ENCODE measurements around the gene TMEM271.

TMEM271 gene

GRCh38 chr4:578451-579443 lies 2.7 kb upstream of the TMEM271 start:
- no peaks in the 10 kb centered on the region for H3K36me3 ChIP-seq (ENCODE audit: insufficient read depth, low read length)
- H3K9ac ChIP-seq (ENCODE audit: low read depth, low read length), result no peak overlapping the region
- H3K4me1 ChIP-seq (ENCODE audit: insufficient read depth, low read length), result no peaks in the 10 kb centered on the region; the same call in 1 of the 2 replicates
- H3K9me3 ChIP-seq (ENCODE audit: control insufficient read depth, insufficient read depth, low read length), result 0 out of 2 replicates have a peak, but pooled peaks cover under 1% of the 10 kb centered on the region

- no peaks in the 10 kb centered on the region for H3K36me3 ChIP-seq (ENCODE audit: insufficient read depth, low read length)
- no peaks in the 10 kb centered on the region for H3K9me3 ChIP-seq (ENCODE audit: control insufficient read depth, insufficient read depth, low read length)
- H3K4me1 ChIP-seq (ENCODE audit: insufficient read depth, low read length), result no peaks in the 10 kb centered on the region; the same call in 1 of the 2 replicates
- peak overlapping the region; percentile 51; the same call in 1 of the 2 replicates for H3K9ac ChIP-seq (ENCODE audit: low read depth, low read length)
These were observed 1.7 kb upstream of the TMEM271 start for GRCh38 chr4:577499-578450.

GRCh38 chr4:576991-577498 lies 950 bp upstream of the TMEM271 start:
- H3K9me3 ChIP-seq (ENCODE audit: control insufficient read depth, insufficient read depth, low read length), result no peaks in the 10 kb centered on the region
- H3K4me1 ChIP-seq (ENCODE audit: insufficient read depth, low read length), result no peaks in the 10 kb centered on the region; the same call in 1 of the 2 replicates
- H3K9ac ChIP-seq (ENCODE audit: low read depth, low read length), result peak overlapping the region; percentile 51
- no peaks in the 10 kb centered on the region for H3K36me3 ChIP-seq (ENCODE audit: insufficient read depth, low read length)

- no peaks in the 10 kb centered on the region; the same call in 1 of the 2 replicates for H3K4me1 ChIP-seq (ENCODE audit: insufficient read depth, low read length)
- no peaks in the 10 kb centered on the region for H3K9me3 ChIP-seq (ENCODE audit: control insufficient read depth, insufficient read depth, low read length)
- H3K9ac ChIP-seq (ENCODE audit: low read depth, low read length), result peak overlapping the region; percentile 28; the same call in 1 of the 2 replicates
- H3K36me3 ChIP-seq (ENCODE audit: insufficient read depth, low read length), result no peaks in the 10 kb centered on the region
These were observed 584 bp downstream of the TMEM271 start for GRCh38 chr4:575281-576141.

GRCh38 chr4:574346-575161 lies 1.5 kb downstream of the TMEM271 start:
- H3K9ac ChIP-seq (ENCODE audit: low read depth, low read length), result no peak overlapping the region; the same call in 1 of the 2 replicates
- H3K36me3 ChIP-seq (ENCODE audit: insufficient read depth, low read length), result no peaks in the 10 kb centered on the region
- H3K9me3 ChIP-seq (ENCODE audit: control insufficient read depth, insufficient read depth, low read length), result no peaks in the 10 kb centered on the region
- no peaks in the 10 kb centered on the region; the same call in 1 of the 2 replicates for H3K4me1 ChIP-seq (ENCODE audit: insufficient read depth, low read length)

- H3K4me1 ChIP-seq (ENCODE audit: insufficient read depth, low read length), result no peaks in the 10 kb centered on the region
- H3K36me3 ChIP-seq (ENCODE audit: insufficient read depth, low read length), result no peaks in the 10 kb centered on the region
- H3K9ac ChIP-seq (ENCODE audit: low read depth, low read length), result no peak overlapping the region
- H3K9me3 ChIP-seq (ENCODE audit: control insufficient read depth, insufficient read depth, low read length), result no peaks in the 10 kb centered on the region
These were observed 2.8 kb downstream of the TMEM271 start for GRCh38 chr4:573122-573892.

- H3K36me3 ChIP-seq (ENCODE audit: insufficient read depth, low read length), result no peaks in the 10 kb centered on the region
- H3K9ac ChIP-seq (ENCODE audit: low read depth, low read length), result no peak overlapping the region
- H3K4me1 ChIP-seq (ENCODE audit: insufficient read depth, low read length), result no peaks in the 10 kb centered on the region
- H3K9me3 ChIP-seq (ENCODE audit: control insufficient read depth, insufficient read depth, low read length), result no peaks in the 10 kb centered on the region
These were observed 3.5 kb downstream of the TMEM271 start for GRCh38 chr4:572594-572993.

GRCh38 chr4:571838-572572 lies 4.1 kb downstream of the TMEM271 start:
- Histone ChIP-seq H3K36me3 (ENCODE audit: insufficient read depth, low read length) (no peaks in the 10 kb centered on the region), H3K4me1 (ENCODE audit: insufficient read depth, low read length) (no peaks in the 10 kb centered on the region), H3K9me3 (ENCODE audit: control insufficient read depth, insufficient read depth, low read length) (no peaks in the 10 kb centered on the region)

GRCh38 chr4:570754-571153 lies 5.3 kb downstream of the TMEM271 start:
- no peak overlapping the region for H3K9ac ChIP-seq (ENCODE audit: low read depth, low read length)
- H3K9me3 ChIP-seq (ENCODE audit: control insufficient read depth, insufficient read depth, low read length), result peaks cover 3% of the 10 kb centered on the region; the same call in 1 of the 2 replicates
- no peaks in the 10 kb centered on the region for H3K36me3 ChIP-seq (ENCODE audit: insufficient read depth, low read length)
- H3K4me1 ChIP-seq (ENCODE audit: insufficient read depth, low read length), result no peaks in the 10 kb centered on the region

More at GRCh38 chr4:571838-572572, 4.1 kb downstream of the TMEM271 start:
- H3K9ac ChIP-seq (ENCODE audit: low read depth, low read length), result no peak overlapping the region

GRCh38 chr4:569958-570667 lies 6.0 kb downstream of the TMEM271 start:
- H3K4me1 ChIP-seq (ENCODE audit: insufficient read depth, low read length), result no peaks in the 10 kb centered on the region
- peaks cover 3% of the 10 kb centered on the region; the same call in 1 of the 2 replicates for H3K9me3 ChIP-seq (ENCODE audit: control insufficient read depth, insufficient read depth, low read length)
- no peak overlapping the region for H3K9ac ChIP-seq (ENCODE audit: low read depth, low read length)
- H3K36me3 ChIP-seq (ENCODE audit: insufficient read depth, low read length), result no peaks in the 10 kb centered on the region

GRCh38 chr4:568962-569361 lies 7.1 kb downstream of the TMEM271 start:
- Histone ChIP-seq H3K9me3 (ENCODE audit: control insufficient read depth, insufficient read depth, low read length) (peaks cover 3% of the 10 kb centered on the region; the same call in 1 of the 2 replicates), H3K36me3 (ENCODE audit: insufficient read depth, low read length) (no peaks in the 10 kb centered on the region), H3K9ac (ENCODE audit: low read depth, low read length) (no peak overlapping the region), H3K4me1 (ENCODE audit: insufficient read depth, low read length) (no peaks in the 10 kb centered on the region)
